ENCODE results near the gene SLC25A19. TPM values are rescaled to one million over a fixed set of nuclear protein-coding genes. Genes with fewer than 3 reads are reported as not detected.

Gene SLC25A19
- total RNA-seq, 2 donors from 2014 or later: 6.1 to 12.6 TPM

DNA sequence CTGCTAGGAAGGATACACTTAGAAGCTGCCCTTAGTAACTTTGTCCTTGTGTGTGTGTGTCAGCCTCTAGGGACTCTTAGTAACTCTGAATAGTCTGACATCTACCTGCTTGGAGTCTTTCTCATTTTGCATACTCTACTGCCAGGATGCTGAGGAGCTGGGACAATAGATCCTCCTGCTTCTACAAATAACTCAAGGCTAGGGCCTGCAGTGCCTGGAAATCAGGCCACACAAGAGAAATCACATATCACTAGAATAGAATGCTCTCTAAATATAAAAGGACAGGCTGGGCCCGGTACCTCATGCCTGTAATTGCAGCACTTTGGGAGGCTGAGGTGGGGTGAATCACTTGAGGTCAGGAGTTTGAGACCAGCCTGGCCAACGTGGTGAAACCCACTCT is 38.5 kb upstream of the SLC25A19 start:
- Histone ChIP-seq H3K4me1 (ENCODE audit: control insufficient read depth in 1 of 2, low read depth in 2 of 2) (peaks cover 3 to 21% of the 10 kb centered on the region in 2 donors), H3K27ac (no peak overlapping the region), H3K9me3 (no peaks in the 10 kb centered on the region), H3K4me3 (no peak overlapping the region), H3K36me3 (peaks cover 2% of the 10 kb centered on the region), H3K27me3 (replicated peaks; ENCODE audit: insufficient read depth) (no peaks in the 10 kb centered on the region)
- TF ChIP-seq, protein P1, sequence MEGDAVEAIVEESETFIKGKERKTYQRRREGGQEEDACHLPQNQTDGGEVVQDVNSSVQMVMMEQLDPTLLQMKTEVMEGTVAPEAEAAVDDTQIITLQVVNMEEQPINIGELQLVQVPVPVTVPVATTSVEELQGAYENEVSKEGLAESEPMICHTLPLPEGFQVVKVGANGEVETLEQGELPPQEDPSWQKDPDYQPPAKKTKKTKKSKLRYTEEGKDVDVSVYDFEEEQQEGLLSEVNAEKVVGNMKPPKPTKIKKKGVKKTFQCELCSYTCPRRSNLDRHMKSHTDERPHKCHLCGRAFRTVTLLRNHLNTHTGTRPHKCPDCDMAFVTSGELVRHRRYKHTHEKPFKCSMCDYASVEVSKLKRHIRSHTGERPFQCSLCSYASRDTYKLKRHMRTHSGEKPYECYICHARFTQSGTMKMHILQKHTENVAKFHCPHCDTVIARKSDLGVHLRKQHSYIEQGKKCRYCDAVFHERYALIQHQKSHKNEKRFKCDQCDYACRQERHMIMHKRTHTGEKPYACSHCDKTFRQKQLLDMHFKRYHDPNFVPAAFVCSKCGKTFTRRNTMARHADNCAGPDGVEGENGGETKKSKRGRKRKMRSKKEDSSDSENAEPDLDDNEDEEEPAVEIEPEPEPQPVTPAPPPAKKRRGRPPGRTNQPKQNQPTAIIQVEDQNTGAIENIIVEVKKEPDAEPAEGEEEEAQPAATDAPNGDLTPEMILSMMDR (IDR thresholded peaks at IDR 0.05): no peak
- no peak for DNase-seq (ENCODE audit: low spot score)
- ATAC-seq (ENCODE audit: insufficient number of reproducible peaks, low FRiP score, low read depth): no peak

DNA sequence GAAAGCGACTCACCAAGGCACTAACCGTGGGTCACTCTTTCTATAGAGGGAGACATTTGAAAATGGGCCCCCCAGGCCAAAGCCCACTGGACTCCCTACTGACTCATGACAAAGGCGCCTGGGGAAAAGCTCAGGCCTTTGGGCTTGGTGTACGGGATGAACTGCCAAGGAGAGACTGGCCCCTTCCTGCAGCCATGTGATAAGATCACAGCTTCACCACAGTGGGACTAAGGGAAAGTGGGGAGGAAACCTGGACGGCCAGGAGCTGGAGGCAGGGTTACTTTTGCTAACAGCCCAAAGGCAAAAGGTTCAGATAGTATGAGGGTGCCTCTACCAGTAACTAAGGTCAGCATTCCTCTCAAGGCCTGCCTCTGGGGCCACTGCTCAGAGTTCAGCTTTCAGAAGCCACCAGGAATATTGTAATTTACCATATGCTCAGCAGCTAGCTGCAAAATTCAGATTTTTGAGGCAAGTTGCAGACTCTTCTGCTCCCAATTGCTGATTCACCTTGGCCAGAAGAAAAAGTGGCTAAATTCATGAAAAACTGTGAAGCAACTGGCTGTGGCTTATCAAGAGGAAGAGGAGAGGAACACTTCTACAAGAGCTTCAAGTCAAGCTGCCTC is 37.1 kb upstream of the SLC25A19 start:
- Histone ChIP-seq H3K27me3 (replicated peaks; ENCODE audit: insufficient read depth) (no peaks in the 10 kb centered on the region), H3K4me1 (ENCODE audit: control insufficient read depth in 1 of 2, low read depth in 2 of 2) (peaks cover 3 to 21% of the 10 kb centered on the region in 2 donors), H3K36me3 (peaks cover 9% of the 10 kb centered on the region), H3K9me3 (no peaks in the 10 kb centered on the region), H3K27ac (peak overlapping the region in 1 of 2 donors; percentile 1), H3K4me3 (no peak overlapping the region)
- TF ChIP-seq, protein P1 (IDR thresholded peaks at IDR 0.05): no peak
- DNase-seq (ENCODE audit: low spot score) (no peak), ATAC-seq (ENCODE audit: insufficient number of reproducible peaks, low FRiP score, low read depth) (no peak)

DNA sequence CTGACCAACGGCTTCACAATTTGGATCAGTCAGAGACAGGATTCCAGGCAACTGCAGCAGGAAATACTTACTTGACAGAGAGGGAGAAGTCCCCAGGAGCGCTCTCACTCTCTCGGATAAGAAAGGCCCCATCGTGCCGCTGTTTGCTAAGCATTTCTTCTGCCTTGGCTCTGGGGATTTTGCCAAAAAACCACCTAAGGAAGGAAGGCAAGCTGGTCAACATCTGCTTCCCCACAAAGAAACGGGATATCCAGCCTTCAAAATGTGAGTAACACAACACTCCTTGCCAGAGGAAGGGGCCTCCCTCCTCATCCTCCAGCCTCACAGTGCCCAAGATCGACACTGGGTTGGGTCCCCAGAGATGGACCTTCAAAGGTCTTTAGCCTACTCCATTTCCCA is 36.6 kb upstream of the SLC25A19 start:
- Histone ChIP-seq H3K4me3 (no peak overlapping the region), H3K27me3 (replicated peaks; ENCODE audit: insufficient read depth) (no peaks in the 10 kb centered on the region), H3K9me3 (no peaks in the 10 kb centered on the region), H3K4me1 (ENCODE audit: control insufficient read depth in 1 of 2, low read depth in 2 of 2) (peaks cover 3 to 21% of the 10 kb centered on the region in 2 donors), H3K36me3 (peaks cover 14% of the 10 kb centered on the region), H3K27ac (peak overlapping the region in 1 of 2 donors; percentile 1)
- TF ChIP-seq, protein P1 (IDR thresholded peaks at IDR 0.05): no peak
- ATAC-seq (ENCODE audit: insufficient number of reproducible peaks, low FRiP score, low read depth) (no peak), DNase-seq (ENCODE audit: low spot score) (no peak)

DNA sequence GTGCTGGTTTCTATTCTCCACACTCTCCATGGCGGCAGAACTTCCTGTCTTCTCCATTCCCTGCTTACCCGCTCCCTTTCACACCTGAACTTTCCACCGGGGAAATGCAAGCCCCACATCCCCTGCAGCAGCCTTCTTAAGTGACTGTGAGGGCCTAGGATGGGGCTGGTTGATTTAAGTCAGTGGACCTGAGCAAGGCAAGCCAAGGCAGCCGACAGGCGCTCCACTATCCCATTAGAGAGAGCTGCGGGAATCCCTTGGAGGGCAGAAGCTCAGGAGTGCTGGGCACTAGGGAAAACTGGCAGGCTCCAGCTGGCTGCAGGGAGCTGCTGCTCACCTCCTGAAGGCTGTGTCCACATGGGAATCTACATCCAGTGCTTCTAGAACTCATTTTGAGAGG is 36.1 kb upstream of the SLC25A19 start:
- Histone ChIP-seq H3K9me3 (no peaks in the 10 kb centered on the region), H3K27me3 (replicated peaks; ENCODE audit: insufficient read depth) (no peaks in the 10 kb centered on the region), H3K4me1 (ENCODE audit: control insufficient read depth in 1 of 2, low read depth in 2 of 2) (peaks cover 3 to 21% of the 10 kb centered on the region in 2 donors), H3K4me3 (no peak overlapping the region), H3K27ac (no peak overlapping the region), H3K36me3 (peaks cover 19% of the 10 kb centered on the region)
- TF ChIP-seq, protein P1 (IDR thresholded peaks at IDR 0.05): no peak
- DNase-seq (ENCODE audit: low spot score) (no peak), ATAC-seq (ENCODE audit: insufficient number of reproducible peaks, low FRiP score, low read depth) (no peak)

DNA sequence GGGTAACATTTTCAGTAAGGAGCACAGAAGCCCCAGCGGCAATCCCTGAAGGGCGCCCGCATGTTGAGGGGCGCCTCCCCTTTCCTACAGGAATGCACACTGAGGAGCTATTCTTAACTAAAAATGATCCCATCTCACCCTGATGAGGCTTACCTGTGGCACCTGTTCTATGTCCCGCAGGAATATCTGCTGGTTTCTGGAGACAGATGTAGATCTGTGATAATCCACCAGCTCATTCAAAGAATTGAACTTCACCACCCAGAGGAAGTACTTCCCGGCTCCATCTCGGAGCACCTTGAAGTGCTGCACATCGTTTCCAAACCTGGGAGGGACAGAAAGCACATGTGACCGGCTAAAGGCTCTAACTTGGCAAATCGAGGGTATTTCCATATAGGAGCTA is 32.3 kb upstream of the SLC25A19 start:
- Histone ChIP-seq H3K36me3 (peaks cover 41% of the 10 kb centered on the region), H3K4me3 (no peak overlapping the region), H3K27me3 (replicated peaks; ENCODE audit: insufficient read depth) (no peaks in the 10 kb centered on the region), H3K9me3 (no peaks in the 10 kb centered on the region), H3K4me1 (ENCODE audit: control insufficient read depth in 1 of 2, low read depth in 2 of 2) (peaks cover 0 to 18% of the 10 kb centered on the region in 2 donors), H3K27ac (no peak overlapping the region)
- no peak for ATAC-seq (ENCODE audit: insufficient number of reproducible peaks, low FRiP score, low read depth)
- DNase-seq (ENCODE audit: low spot score): no peak
- TF ChIP-seq, protein P1 (IDR thresholded peaks at IDR 0.05): no peak
